Erythroblast (primary cell): ENCODE measurements around the gene RANGRF.

Experiments
- DNase-seq, 2 experiments: peaks; one replicate each; lab custom pipeline; 2025; lab: John Stamatoyannopoulos, UW
- GATA1 ChIP-seq: IDR thresholded peaks from 2 replicates; pipeline ENCODE4 v1.6.1; 2011; ENCODE audit warnings: low read depth, mild to moderate bottlenecking, control low read depth, low read length, moderate library complexity
- POLR2A ChIP-seq: IDR thresholded peaks from 2 replicates; pipeline ENCODE4 v1.6.1; 2011; ENCODE audit warnings: mild to moderate bottlenecking, low read length

RANGRF gene

GRCh38 chr17:8266648-8267479 is 21.6 kb upstream of the RANGRF start:
- no peak for TF ChIP-seq GATA1
- TF ChIP-seq POLR2A: no peak
- no peak for DNase-seq

DNA sequence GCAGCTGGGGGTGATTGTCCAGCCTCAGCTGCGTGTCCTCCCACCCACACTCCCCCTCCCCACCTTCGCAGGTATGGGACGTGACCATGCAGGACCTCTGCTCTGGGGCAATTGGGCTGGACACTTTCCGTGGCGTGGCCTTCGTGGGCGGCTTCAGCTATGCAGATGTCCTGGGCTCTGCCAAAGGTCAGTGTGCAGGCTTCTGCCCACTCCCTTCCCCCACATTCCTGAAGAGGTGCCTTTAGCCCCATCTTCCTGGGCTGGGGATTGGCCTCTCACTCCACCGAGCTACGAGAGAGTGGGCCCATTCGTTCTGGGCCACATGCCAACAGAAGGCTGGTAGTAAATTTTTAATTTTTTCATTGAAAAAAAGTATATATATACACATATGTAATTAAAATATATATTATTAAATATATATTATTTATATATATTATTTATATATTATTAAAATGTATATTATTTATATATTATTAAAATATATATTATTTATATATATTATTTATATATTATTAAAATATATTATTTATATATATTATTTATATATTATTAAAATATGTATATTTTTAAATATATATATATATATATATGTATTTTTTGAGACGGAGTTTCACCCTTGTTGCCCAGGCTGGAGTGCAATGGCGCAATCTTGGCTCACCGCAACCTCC is 20.9 kb upstream of the RANGRF start:
- DNase-seq: no peak
- TF ChIP-seq GATA1 (no peak), POLR2A (no peak)

GRCh38 chr17:8268550-8269298 is 19.7 kb upstream of the RANGRF start:
- TF ChIP-seq GATA1 (no peak), POLR2A (no peak)
- DNase-seq: no peak

GRCh38 chr17:8272421-8272820 is 16.0 kb upstream of the RANGRF start:
- no peak for DNase-seq
- TF ChIP-seq GATA1 (no peak), POLR2A (no peak)

DNA sequence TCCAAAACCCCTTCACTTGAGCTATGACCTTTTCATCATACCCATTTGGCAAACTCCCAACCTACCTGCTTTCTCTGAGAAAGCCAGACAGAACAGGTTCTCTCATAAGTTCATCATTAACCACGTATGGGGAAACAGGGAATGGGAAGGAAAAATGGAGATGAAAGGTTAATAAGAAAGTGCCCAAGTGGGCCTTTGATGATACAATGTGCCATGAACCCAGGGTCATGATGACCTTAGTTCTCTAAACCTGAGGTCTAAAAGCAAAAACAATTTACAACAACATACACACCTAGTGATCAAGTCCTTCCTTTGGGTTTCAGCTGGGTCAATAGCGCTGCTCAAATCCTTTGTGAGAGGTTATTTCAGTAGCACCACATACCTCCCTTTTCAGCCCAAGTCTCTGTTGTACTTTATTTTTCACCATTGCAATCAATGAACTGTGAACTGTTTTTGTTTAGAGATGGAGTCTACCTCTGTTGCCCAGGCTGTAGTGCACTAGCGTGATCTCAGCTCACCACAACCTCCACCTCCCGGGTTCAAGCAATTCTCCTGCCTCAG is 14.5 kb upstream of the RANGRF start:
- no peak for DNase-seq
- TF ChIP-seq POLR2A: no peak
- TF ChIP-seq GATA1: no peak

DNA sequence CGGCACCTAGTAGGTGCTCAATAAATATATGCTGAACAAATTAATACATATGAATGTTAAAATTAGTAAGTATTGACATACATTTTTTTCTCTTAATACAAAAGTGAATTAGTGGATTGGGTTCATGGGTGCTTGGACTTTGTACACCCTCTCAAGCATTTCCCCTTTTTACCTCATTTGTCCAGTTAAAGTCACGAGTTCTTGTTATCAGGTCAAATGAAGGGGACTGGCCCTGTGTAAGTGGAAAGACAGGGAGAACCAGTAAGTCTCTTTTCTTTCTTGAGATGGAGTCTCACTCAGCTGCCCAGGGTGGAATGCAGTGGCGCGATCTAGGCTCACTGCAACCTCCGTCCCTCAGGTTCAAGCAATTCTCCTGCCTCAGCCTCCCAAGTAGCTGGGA is 13.7 kb upstream of the RANGRF start:
- no peak for DNase-seq

GRCh38 chr17:8275421-8276290 is 12.8 kb upstream of the RANGRF start:
- DNase-seq: no peak
- no peak for TF ChIP-seq POLR2A

More for the DNA sequence above, 13.7 kb upstream of the RANGRF start:
- TF ChIP-seq GATA1 (no peak), POLR2A (no peak)

DNA sequence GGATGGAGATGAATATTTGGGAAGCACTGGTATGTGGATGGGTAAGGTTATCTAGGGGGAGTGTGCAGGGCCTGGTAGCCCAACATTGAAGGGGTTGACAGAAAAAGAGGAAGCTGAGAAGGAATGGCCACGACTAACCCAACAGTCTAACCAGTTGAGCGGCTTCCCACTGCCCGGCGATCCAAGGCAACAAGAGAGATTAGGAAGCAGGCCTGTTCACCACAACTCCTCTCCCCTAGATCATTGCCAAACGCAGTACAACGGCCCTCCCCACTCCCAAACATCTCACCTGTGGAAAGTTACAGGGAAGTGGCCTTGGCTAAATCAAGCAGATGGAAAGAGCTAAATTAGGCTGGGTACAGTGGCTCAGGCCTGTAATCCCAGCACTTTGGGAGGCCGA is 11.2 kb upstream of the RANGRF start:
- no peak for DNase-seq

DNA sequence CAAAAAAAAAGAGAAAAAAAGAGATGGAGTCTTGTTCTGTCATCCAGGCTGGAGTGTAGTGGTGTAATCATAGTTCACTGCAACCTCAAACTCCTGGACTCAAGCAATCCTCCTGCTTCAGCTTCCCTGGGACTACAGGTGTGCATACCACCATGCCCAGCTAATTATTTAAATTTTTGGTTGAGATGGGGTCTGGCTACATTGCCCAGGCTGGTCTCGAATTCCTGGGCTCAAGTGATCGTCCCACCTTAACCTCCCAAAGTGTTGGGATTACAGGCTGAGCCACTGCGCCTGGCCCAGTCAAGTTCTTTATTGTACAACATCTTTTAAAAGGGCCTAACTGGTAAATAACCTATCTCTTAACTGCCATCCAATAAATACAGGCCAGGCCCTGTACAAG is 6.1 kb upstream of the RANGRF start:
- TF ChIP-seq POLR2A (no peak), GATA1 (no peak)
- no peak for DNase-seq

More for the DNA sequence above, 11.2 kb upstream of the RANGRF start:
- TF ChIP-seq GATA1 (no peak), POLR2A (no peak)

DNA sequence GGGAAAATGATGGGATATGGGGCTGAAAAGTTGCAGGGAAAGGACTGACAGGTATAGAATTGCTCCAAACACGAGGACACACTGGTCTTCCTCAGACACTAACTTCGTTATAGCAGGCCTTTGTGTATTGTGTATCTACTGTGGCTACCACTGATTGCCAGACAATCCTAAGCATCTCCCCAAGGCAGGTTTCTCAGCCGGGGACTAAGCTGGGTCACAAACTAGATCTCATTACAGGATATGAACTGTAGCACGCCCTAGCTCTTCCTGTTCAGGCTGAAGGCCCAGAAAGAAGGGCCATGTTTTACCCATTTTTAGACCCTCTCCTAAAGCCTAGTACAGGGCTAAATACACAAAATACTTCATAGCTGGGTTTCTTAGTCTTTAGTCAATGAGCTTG is 5.1 kb upstream of the RANGRF start:
- DNase-seq: no peak
- TF ChIP-seq POLR2A: no peak
- TF ChIP-seq GATA1: no peak

GRCh38 chr17:8284126-8284525 is 4.3 kb upstream of the RANGRF start:
- no peak for DNase-seq
- TF ChIP-seq POLR2A (no peak), GATA1 (no peak)

- no peak for DNase-seq
- no peak for TF ChIP-seq POLR2A
- no peak for TF ChIP-seq GATA1
Measured at GRCh38 chr17:8285270-8286181, 2.9 kb upstream of the RANGRF start.
